Cerebellar nuclear complex (tissue), 1 donor: ENCODE measurements around the gene UCK1.

Experiments used
- DNase-seq, 2 experiments: peaks; one replicate each; lab custom pipeline; 2025; lab: John Stamatoyannopoulos, UW

UCK1 gene

GRCh38 chr9:131476777-131477345, 54.2 kb downstream of the UCK1 start:
- no peak for DNase-seq

GRCh38 chr9:131475956-131476776, 54.9 kb downstream of the UCK1 start:
- peak in 1 of 2 experiments; percentile 17 for DNase-seq

- DNase-seq: no peak
Observed at GRCh38 chr9:131475111-131475955, 55.7 kb downstream of the UCK1 start.

- no peak for DNase-seq
Observed at GRCh38 chr9:131474711-131475110, 56.4 kb downstream of the UCK1 start.

GRCh38 chr9:131473891-131474290, 57.2 kb downstream of the UCK1 start:
- DNase-seq: no peak
